Caco-2 (cell line): ENCODE data around the gene IGF1. TPM values are rescaled to one million over a fixed set of nuclear protein-coding genes. Genes with fewer than 3 reads are reported as not detected.

Experiments
- BruUV-seq: library from RNA; stranded (reverse); fragments of 400-500 nt; replicated peaks from 2 replicates; lab custom pipeline; 2021; lab: Mats Ljungman, UMichigan
- CTCF ChIA-PET: fragments of 300-600 bp; sonication (Branson Sonifier 250); formaldehyde crosslinking; loops from one replicate; lab custom pipeline; 2022; ENCODE audit warnings: antibody characterized with exemption; lab: Charles Lee
- POLR2A ChIA-PET: fragments of 300-600 bp; sonication (Branson Sonifier 250); formaldehyde crosslinking; loops from one replicate; lab custom pipeline; 2022; ENCODE audit warnings: antibody characterized with exemption; lab: Charles Lee
- DNase-seq, 2 experiments: peaks; one replicate each; pipeline versions ENCODE4 v3.0.0 to v3.0.0-alpha.2; 2020 to 2022
- H3K27me3 ChIP-seq: replicated peaks from 2 replicates; pipeline ENCODE4 v1.6.0; 2011; ENCODE audit warnings: low read length; ENCODE audit not compliant: control insufficient read depth, insufficient read depth
- H3K36me3 ChIP-seq: 2 replicates; pipeline ENCODE4 v1.5.1; 2011; ENCODE audit warnings: low read length; ENCODE audit not compliant: control insufficient read depth, insufficient read depth
- H3K4me1 ChIP-seq: fragments of 250-450 bp; sonication (Bioruptor Pico); 2 replicates; pipeline ENCODE4 v1.5.1; 2020; ENCODE audit warnings: mild to moderate bottlenecking
- H3K4me3 ChIP-seq: 2 replicates; pipeline ENCODE4 v1.5.1; 2011; ENCODE audit warnings: low read depth, mild to moderate bottlenecking, control low read depth, low read length
- H3K9me3 ChIP-seq: fragments of 250-450 bp; sonication (Bioruptor Pico); 2 replicates; pipeline ENCODE4 v1.5.1; 2020; ENCODE audit warnings: mild to moderate bottlenecking, moderate library complexity
- H3K27ac Mint-ChIP-seq: one replicate; pipeline ENCODE4 v1.8.0; 2022; ENCODE audit warnings: mixed read lengths; ENCODE audit not compliant: unreplicated experiment
- H3K27me3 Mint-ChIP-seq: one replicate; pipeline ENCODE4 v1.8.0; 2022; ENCODE audit warnings: mixed read lengths; ENCODE audit not compliant: insufficient read depth, unreplicated experiment
- H3K36me3 Mint-ChIP-seq: one replicate; pipeline ENCODE4 v1.8.0; 2022; ENCODE audit warnings: mild to moderate bottlenecking, mixed read lengths; ENCODE audit not compliant: insufficient read depth, unreplicated experiment
- H3K4me1 Mint-ChIP-seq: one replicate; pipeline ENCODE4 v1.8.0; 2022; ENCODE audit warnings: low read depth, mixed read lengths; ENCODE audit not compliant: unreplicated experiment
- H3K4me3 Mint-ChIP-seq: one replicate; pipeline ENCODE4 v1.8.0; 2022; ENCODE audit warnings: mild to moderate bottlenecking, moderate library complexity, mixed read lengths; ENCODE audit not compliant: unreplicated experiment
- H3K9me3 Mint-ChIP-seq: one replicate; pipeline ENCODE4 v1.8.0; 2022; ENCODE audit warnings: mixed read lengths; ENCODE audit not compliant: unreplicated experiment
- intact Hi-C: fragments of 100-400 bp; cut with micrococcal nuclease; formaldehyde crosslinking; loops from one replicate; pipeline ENCODE4 v1.10.0; 2022; ENCODE audit not compliant: unreplicated experiment
- total RNA-seq: library from RNA; stranded (reverse); gene quantifications from 2 replicates; pipeline ENCODE4 v1.2.3, GENCODE V29; 2022
- TF ChIP-seq, protein P1 (sequence below), 2 experiments: fragments of 200-600 bp in 1 of 2; IDR thresholded peaks; 1 replicate in 1 of 2; 2 replicates in 1 of 2; pipeline versions ENCODE4 v1.5.1 to v1.8.0; 2011 to 2022; ENCODE audit warnings: antibody characterized with exemption in 1 of 2, control low read depth in 1 of 2, inconsistent platforms in 1 of 2, low read depth in 1 of 2, low read length in 1 of 2, mild to moderate bottlenecking in 1 of 2, moderate library complexity in 1 of 2; ENCODE audit not compliant: insufficient read depth in 1 of 2, severe bottlenecking in 1 of 2, unreplicated experiment in 1 of 2

The IGF1 gene
- total RNA-seq, 1 experiment from 2014 or later, result 2.3 TPM

DNA sequence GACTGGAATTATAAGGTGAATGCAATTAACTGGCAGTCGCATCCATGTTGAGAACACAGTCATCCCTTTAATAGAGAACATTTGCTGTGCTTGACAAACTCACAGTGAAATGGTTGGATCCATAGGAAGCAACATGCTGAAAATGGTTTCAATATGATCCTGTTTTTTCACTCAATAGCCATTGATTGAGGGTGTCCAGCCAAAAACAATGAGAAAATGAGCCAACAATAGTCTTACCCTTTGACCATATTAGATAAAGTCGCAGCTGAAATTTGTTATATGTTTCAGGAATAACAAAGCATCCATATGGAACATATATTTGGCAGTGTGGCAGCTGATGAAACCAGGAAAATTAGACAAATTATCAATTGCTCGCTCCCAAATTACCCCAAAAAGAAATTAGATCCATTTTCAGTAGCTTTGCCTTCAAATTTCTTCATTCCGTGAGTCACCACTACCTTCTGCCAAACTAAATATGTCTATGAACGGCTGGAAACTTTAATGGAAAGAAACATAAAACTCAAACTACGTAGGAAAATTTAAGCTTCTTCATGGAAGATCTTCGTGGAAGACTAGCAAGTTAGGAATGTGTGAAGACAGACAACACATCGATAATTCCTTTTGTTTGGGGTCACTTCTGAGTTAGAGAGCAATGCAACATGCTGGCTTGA, 17.4 kb downstream of the IGF1 start:
- CTCF ChIA-PET, result no interaction called here
- H3K27ac Mint-ChIP-seq, result no peak overlapping the region

DNA sequence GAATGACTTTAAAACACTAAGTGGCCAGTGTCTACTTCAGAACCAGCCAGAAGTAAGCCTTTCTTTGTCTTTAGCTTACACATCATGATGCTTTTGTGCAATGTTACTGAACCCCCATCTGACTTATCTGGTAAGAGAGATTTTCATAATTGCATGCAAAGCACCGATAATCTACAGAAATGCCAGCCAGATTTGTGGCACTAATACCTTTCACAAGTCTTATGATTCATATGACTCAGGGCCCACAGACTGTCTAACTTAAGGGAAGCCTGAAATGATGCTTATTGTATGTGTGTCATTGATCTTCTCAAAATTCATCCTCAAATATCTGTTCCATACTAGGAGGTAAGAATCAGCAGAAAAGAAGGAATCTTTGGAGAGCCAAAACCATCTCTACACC, 18.0 kb downstream of the IGF1 start:
- BruUV-seq, result no TSS peak
- Histone ChIP-seq H3K4me3 (no peak overlapping the region), H3K27me3 (no peaks in the 10 kb centered on the region), H3K36me3 (no peaks in the 10 kb centered on the region), H3K4me1 (no peaks in the 10 kb centered on the region; the same call in 1 of the 2 replicates), H3K9me3 (no peaks in the 10 kb centered on the region)
- TF ChIP-seq, protein P1, sequence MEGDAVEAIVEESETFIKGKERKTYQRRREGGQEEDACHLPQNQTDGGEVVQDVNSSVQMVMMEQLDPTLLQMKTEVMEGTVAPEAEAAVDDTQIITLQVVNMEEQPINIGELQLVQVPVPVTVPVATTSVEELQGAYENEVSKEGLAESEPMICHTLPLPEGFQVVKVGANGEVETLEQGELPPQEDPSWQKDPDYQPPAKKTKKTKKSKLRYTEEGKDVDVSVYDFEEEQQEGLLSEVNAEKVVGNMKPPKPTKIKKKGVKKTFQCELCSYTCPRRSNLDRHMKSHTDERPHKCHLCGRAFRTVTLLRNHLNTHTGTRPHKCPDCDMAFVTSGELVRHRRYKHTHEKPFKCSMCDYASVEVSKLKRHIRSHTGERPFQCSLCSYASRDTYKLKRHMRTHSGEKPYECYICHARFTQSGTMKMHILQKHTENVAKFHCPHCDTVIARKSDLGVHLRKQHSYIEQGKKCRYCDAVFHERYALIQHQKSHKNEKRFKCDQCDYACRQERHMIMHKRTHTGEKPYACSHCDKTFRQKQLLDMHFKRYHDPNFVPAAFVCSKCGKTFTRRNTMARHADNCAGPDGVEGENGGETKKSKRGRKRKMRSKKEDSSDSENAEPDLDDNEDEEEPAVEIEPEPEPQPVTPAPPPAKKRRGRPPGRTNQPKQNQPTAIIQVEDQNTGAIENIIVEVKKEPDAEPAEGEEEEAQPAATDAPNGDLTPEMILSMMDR (IDR thresholded peaks at IDR 0.05; ENCODE audit: insufficient read depth in 1 of 2, low read depth in 1 of 2, low read length in 1 of 2, severe bottlenecking in 1 of 2, unreplicated experiment in 1 of 2), result no peak
- intact Hi-C loops, result no loop called here
- Mint-ChIP-seq H3K4me3 (no peak overlapping the region), H3K9me3 (peaks cover 12% of the 10 kb centered on the region), H3K4me1 (peaks cover 13% of the 10 kb centered on the region), H3K27ac (no peak overlapping the region), H3K36me3 (no peaks in the 10 kb centered on the region), H3K27me3 (no peaks in the 10 kb centered on the region)
- CTCF ChIA-PET, result no interaction called here
- no peak for DNase-seq
- POLR2A ChIA-PET, result no interaction called here

More for the DNA sequence above, 17.4 kb downstream of the IGF1 start:
- Mint-ChIP-seq H3K27me3 (no peaks in the 10 kb centered on the region), H3K4me3 (no peak overlapping the region), H3K36me3 (no peaks in the 10 kb centered on the region), H3K9me3 (peaks cover 12% of the 10 kb centered on the region), H3K4me1 (peaks cover 13% of the 10 kb centered on the region)
- Histone ChIP-seq H3K4me3 (no peak overlapping the region), H3K27me3 (no peaks in the 10 kb centered on the region), H3K36me3 (no peaks in the 10 kb centered on the region), H3K9me3 (no peaks in the 10 kb centered on the region), H3K4me1 (no peaks in the 10 kb centered on the region; the same call in 1 of the 2 replicates)
- no peak for DNase-seq
- no TSS peak for BruUV-seq
- intact Hi-C loops, result no loop called here
- POLR2A ChIA-PET, result no interaction called here
- TF ChIP-seq, protein P1 (IDR thresholded peaks at IDR 0.05; ENCODE audit: insufficient read depth in 1 of 2, low read depth in 1 of 2, low read length in 1 of 2, severe bottlenecking in 1 of 2, unreplicated experiment in 1 of 2), result no peak

DNA sequence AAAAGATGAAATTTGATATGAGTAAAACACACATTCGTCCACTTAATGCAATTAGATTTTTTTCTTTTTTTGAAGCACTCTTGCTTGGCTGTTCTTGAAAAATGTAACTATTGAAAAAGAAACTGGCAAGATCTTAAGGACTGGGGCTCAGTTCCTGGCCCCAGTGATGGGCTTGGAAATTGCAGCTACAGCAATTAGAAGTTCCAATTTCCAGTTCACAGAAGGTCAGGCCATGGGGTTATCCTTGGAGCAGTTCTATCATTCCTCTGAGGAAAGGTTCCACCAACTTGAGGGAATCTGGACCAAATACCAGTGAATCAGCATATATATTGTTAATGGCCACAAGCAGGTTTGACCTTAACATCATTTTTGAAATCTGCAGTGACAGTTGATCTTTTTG, 18.9 kb downstream of the IGF1 start:
- no peaks in the 10 kb centered on the region for H3K36me3 ChIP-seq
- TF ChIP-seq, protein P1 (IDR thresholded peaks at IDR 0.05; ENCODE audit: insufficient read depth in 1 of 2, low read depth in 1 of 2, low read length in 1 of 2, severe bottlenecking in 1 of 2, unreplicated experiment in 1 of 2), result no peak
- H3K27me3 Mint-ChIP-seq, result no peaks in the 10 kb centered on the region
- ChIA-PET CTCF (no interaction called here), POLR2A (no interaction called here)
- DNase-seq, result no peak
- no peaks in the 10 kb centered on the region; the same call in 1 of the 2 replicates for H3K4me1 ChIP-seq
- peaks cover 13% of the 10 kb centered on the region for H3K4me1 Mint-ChIP-seq
- H3K9me3 Mint-ChIP-seq, result peaks cover 12% of the 10 kb centered on the region
- no peak overlapping the region for H3K4me3 Mint-ChIP-seq
- H3K4me3 ChIP-seq, result no peak overlapping the region
- BruUV-seq, result no TSS peak
- H3K36me3 Mint-ChIP-seq, result no peaks in the 10 kb centered on the region
- intact Hi-C loops, result no loop called here
- no peaks in the 10 kb centered on the region for H3K27me3 ChIP-seq
- no peak overlapping the region for H3K27ac Mint-ChIP-seq
- H3K9me3 ChIP-seq, result no peaks in the 10 kb centered on the region
